ENCODE data around the gene ADCY1.

DNA sequence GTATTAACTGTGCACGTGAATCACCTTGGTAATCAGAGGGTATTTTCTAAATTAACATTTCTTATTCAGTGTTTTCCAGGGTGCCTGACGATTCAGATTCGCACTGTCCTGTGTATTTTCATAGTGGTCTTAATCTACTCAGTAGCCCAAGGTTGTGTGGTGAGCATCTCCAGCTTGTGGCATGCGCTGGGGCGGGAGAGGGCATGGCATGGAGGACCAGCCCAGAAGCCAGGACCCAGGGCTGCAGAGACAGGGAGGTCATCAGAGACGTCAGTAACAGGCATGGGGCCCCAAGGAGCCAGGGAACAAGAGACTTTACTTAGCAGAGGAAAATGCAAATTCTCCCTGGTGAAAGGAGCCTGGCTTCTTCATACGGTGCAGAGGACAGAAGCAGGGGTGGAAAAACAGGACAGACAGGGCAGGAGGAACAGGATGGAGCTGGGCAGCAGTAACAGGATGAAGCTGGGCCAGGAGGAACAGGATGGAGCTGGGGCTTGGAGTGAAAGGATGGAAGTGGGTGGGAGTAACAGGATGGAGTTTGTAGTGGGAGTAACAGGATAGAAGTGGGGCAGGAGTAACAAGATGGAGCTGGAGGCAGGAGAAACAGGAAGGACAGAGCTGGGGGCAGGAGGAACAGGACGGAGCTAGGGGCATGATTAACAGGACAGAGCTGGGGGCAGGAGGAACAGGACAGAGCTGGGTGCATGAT, 110.9 kb downstream of the ADCY1 start:
- TF ChIP-seq, protein P1, sequence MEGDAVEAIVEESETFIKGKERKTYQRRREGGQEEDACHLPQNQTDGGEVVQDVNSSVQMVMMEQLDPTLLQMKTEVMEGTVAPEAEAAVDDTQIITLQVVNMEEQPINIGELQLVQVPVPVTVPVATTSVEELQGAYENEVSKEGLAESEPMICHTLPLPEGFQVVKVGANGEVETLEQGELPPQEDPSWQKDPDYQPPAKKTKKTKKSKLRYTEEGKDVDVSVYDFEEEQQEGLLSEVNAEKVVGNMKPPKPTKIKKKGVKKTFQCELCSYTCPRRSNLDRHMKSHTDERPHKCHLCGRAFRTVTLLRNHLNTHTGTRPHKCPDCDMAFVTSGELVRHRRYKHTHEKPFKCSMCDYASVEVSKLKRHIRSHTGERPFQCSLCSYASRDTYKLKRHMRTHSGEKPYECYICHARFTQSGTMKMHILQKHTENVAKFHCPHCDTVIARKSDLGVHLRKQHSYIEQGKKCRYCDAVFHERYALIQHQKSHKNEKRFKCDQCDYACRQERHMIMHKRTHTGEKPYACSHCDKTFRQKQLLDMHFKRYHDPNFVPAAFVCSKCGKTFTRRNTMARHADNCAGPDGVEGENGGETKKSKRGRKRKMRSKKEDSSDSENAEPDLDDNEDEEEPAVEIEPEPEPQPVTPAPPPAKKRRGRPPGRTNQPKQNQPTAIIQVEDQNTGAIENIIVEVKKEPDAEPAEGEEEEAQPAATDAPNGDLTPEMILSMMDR (IDR thresholded peaks at IDR 0.05), result no peak
- TF ChIP-seq POLR2A (IDR thresholded peaks at IDR 0.05), result no peak

All from uterus (tissue), 2 donors.